IPS-NIHi7 (cell line): ENCODE data around the gene KIZ.

Source experiments
- DNase-seq: peaks from one replicate; pipeline ENCODE4 v3.0.0; 2012; ENCODE audit warnings: mixed read lengths; ENCODE audit errors: extremely low spot score

The KIZ gene

DNA sequence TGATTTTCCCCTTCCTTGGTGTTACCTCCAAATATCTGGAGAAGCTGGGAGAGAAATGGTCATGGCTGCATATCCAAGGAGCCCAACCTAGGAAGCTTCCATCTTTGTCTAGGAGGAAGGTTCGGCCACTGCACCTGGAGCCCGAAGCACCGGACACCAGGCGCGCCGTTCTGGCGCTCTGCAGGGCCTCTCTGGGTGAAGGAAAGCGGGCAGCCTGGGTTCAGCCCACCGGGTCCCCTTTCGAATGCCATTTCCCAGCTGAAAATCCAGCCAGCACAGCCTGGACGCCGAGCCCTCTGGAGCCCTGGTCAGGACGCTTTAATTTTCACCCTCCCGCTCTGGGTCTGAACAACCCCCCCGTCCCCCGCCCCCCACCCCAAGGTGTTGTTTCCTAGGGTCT lies 21.0 kb upstream of the KIZ start:
- no peak for DNase-seq

GRCh38 chr20:21105429-21106170 lies 20.3 kb upstream of the KIZ start:
- no peak for DNase-seq

DNA sequence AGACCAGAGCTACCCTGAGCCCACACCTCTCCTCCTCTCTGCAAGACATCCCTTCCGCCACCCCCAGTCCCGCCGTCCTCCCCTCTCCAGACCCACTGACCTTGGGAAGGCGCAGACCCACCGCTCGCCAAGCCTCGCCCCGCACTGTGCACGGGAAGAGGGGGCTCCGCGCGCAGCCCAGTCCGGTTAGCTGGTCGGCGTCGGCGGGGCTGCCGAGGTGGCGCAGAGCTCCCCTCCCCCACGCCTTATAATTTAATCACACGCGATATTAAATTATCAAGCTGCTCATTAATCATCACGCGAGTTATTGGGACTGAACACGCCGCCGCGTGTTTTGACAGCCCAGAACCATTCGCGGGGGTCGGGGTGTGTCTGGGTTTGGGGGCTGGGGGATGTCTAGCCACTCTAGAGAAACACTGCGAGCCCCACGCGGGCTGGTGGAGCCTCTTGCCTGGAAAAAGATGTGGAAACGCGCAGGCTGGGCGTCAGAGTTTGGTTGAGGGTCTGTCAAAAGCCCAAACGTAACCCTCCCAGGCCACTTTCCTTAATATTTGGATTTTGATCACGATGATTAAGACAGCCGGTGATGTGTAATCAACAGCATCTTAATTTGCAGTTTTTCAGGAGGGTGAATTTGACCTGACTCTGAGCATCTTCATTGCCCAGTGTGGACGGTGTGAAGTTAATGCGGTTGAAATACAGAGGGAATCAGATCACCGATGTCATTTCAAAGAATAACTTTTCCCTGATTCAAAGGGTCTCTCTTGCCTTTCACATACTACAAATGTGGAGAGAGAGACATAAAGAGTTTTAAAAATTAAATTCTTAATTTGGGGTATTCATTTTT lies 19.5 kb upstream of the KIZ start, which contains the start of gene LINC00237:
Gene LINC00237 (minus strand): TSS at position 188 of the 847 bp plus-strand sequence.
- DNase-seq, result no peak

DNA sequence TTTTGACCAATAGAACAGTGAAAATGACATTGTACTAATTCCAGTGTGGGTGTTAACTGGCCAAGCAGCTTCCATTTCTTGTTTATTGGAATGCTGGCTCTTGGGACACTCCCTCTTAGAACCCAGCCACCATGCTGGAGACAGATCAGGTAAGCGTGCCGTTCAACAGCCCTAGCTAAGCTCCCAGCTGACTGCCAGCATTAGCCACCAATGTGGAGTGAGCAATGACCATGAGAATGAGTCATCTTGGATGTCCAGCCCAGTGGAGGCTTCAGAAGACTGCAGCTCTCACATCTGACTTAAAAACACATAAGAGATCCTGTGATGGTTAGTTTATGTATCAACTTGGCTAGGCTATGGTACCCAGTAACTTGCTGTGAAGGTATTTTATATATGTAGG lies 16.7 kb upstream of the KIZ start:
- no peak for DNase-seq

GRCh38 chr20:21110811-21111210 lies 15.1 kb upstream of the KIZ start:
- DNase-seq, result no peak

DNA sequence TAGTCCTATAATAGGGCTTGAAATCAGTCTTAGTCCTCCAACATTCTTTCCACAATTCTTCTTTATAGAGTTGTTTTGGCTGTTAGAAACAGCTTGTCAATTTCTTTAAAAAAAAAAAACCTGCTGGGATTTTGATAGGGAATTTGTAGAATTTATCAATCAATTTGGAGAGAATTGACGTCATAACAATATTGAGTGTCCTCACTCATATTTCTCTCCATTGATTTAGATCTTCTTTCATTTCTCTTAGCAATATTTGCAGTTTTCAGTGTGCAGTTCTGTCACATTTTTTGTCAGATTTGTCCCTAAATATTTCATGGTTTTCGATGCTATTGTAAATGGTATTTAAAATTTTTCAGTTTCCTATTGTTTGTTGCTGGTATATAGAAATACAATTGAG lies 14.5 kb upstream of the KIZ start:
- no peak for DNase-seq

DNA sequence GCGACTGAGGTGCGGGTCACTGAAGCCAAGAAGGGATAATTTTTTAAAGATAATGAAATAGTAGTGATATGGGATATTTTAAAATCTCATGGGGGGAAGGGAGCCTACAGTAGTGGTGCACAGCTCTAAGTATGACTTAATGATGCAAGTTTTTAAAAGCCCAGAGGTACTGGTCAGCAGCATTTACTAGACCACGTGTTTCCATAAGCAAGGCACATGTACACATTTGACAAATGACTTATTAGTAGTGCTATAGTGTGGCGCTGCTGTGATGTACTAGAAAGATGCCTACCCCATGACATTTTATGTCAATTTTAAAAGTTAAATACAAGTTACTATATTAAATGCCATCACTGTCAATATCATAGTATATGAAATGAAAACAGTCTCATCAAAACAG lies 12.2 kb upstream of the KIZ start:
- no peak for DNase-seq

DNA sequence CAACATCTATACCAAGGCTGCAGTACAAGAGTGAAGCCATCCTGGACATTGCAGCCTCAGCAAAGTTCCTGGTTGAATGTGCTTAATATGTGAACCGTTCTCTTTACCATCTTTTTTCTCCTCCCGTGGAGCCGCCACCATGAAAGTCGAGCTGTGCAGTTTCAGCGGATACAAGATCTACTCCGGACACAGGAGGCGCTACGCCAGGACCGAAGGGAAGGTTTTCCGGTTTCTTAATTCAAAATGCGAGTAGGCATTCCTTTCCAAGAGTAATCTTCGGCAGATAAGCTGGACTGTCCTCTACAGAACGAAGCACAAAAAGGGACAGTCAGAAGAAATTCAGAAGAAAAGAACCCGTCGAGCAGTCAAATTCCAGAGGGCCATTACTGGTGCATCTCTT lies 11.3 kb upstream of the KIZ start:
- no peak for DNase-seq

DNA sequence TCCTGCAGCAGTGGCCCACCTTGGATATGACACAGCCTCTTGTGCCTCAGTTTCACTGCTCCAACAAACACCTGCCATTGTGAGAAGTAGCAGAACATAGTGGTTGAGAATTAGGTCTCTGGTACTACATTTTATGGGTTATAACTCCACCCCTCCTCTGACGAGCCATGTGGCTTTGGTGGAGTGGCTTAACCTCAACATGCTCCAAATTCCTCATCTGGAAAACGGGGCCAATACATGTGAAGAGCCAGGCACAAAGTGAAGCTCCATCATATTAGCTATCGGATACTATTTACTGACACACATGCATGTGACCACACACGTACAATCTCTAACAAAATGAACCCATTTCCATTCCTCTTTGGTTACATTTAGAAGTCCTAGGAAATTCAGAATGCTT lies 8.4 kb upstream of the KIZ start:
- DNase-seq, result no peak

DNA sequence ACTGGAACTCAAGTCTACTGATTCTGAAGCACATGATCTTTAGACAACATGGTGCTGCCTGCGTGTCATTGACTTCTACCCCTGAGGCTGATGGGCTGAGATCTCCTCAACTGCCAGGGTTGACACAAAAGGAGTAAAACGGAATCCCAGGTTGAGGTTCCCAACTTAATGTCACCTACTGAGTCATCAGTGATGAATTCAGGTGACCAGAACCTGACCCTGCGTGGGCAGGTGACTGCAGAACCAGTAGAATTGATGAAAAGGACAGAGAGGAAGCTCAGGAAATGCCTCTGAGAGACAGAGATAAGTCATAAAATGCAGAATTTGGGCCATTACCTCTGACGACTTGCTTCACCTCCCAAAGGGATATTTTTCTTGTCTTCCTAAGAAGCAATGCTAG lies 7.7 kb upstream of the KIZ start:
- no peak for DNase-seq

- DNase-seq, result no peak
Measured at GRCh38 chr20:21118782-21119181, 7.1 kb upstream of the KIZ start.

- DNase-seq, result no peak
Measured at GRCh38 chr20:21124190-21124589, 1.7 kb upstream of the KIZ start.

- DNase-seq, result no peak
Measured at GRCh38 chr20:21125072-21125848, 622 bp upstream of the KIZ start.

GRCh38 chr20:21126581-21126870 lies 644 bp downstream of the KIZ start:
- no peak for DNase-seq

- DNase-seq, result no peak
Measured at GRCh38 chr20:21127201-21127981, 1.5 kb downstream of the KIZ start.

GRCh38 chr20:21129861-21130260 lies 4.0 kb downstream of the KIZ start:
- no peak for DNase-seq

- DNase-seq, result no peak
Measured at GRCh38 chr20:21133404-21133803, 7.5 kb downstream of the KIZ start.

DNA sequence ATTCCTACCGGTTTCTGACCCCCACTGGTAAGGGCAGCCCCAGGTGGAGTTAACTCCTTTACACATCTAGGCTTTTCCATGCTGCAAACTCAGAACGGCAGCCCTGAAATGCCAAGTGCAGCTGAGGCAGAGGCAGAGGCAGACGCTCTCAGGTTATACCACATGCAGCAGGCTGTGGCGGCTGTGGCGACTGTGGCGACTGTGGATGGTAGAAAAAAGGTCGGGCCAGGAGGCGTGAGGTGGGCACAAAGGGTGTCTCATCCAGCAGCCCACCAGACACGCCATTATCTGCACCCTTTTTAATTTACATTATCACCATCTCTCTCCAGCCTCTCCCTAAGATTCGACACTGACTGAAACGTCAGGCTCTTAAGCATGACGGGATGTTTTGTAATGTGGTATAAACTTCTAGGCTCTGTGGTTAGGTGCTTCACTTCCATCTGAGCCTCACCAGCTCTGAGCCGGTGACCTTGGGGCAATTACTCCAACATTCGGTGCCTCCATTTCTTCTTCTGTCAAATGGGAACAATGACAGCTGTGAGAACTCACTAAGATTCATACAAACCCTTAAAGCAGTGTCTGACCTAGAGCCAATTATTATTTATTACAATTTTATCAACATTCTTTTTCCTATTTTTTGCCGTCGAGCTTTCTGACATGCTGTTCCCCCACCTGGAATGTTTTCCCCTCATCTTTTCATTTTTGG lies 8.2 kb downstream of the KIZ start:
- no peak for DNase-seq

GRCh38 chr20:21134883-21135493 lies 9.1 kb downstream of the KIZ start:
- no peak for DNase-seq

- DNase-seq, result no peak
Measured at GRCh38 chr20:21136015-21136732, 10.3 kb downstream of the KIZ start.
